Measurements from ENCODE around the gene TAF12.

The TAF12 gene

DNA sequence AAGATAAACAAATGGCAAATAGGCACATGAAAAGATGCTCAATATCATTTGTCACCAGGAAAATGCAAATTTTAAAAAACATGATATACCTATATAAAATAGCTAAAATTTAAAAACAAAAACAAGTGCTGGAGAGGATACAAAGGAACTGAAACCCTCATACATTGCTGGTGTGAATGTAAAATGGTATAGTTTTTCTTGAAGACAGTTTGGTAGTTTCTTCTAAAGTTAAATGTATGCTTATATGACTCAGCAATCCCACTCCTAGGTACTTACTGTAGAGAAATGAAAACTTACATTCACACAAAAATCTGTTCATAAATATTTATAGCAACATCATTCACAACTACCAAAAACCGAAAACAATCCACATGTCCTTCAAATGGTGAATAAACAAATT lies 11.2 kb downstream of the TAF12 start:
- Histone ChIP-seq H4K8ac (ENCODE audit: low read depth, low read length) (no peak overlapping the region), H3K9me3 (ENCODE audit: insufficient read depth, low read depth, low read length) (no peaks in the 10 kb centered on the region), H3K23ac (ENCODE audit: low read length) (no peak overlapping the region), H3K14ac (ENCODE audit: low read length) (no peak overlapping the region), H3K4ac (ENCODE audit: low read depth, low read length) (no peak overlapping the region), H2AFZ (ENCODE audit: insufficient read depth, low read length, poor library complexity) (no peak overlapping the region), H2BK12ac (ENCODE audit: low read length) (no peak overlapping the region), H4K12ac (ENCODE audit: low read depth, low read length) (no peak overlapping the region), H3K4me3 (ENCODE audit: low read depth, low read length) (no peak overlapping the region), H2BK120ac (ENCODE audit: insufficient read depth, low read length, poor library complexity) (no peak overlapping the region), H3K36me3 (ENCODE audit: control insufficient read depth in 1 of 2, insufficient read depth in 2 of 2, low read length in 2 of 2) (peaks cover 0 to 2% of the 10 kb centered on the region in 2 experiments), H3K79me2 (ENCODE audit: control insufficient read depth, insufficient read depth, low read length, poor library complexity) (no peaks in the 10 kb centered on the region), H4K91ac (ENCODE audit: low read depth, low read length) (no peak overlapping the region), H3K4me1 (ENCODE audit: control insufficient read depth in 1 of 2, insufficient read depth in 2 of 2, low read length in 2 of 2) (no peaks in the 10 kb centered on the region), H3K79me1 (ENCODE audit: low read length) (no peaks in the 10 kb centered on the region), H3K9ac (ENCODE audit: low read length) (no peak overlapping the region), H2BK5ac (ENCODE audit: low read depth, low read length, poor library complexity) (no peak overlapping the region), H3K27me3 (ENCODE audit: insufficient read depth, low read length) (no peaks in the 10 kb centered on the region), H2AK5ac (ENCODE audit: low read length) (no peak overlapping the region), H3K4me2 (ENCODE audit: low read length) (no peak overlapping the region), H3K27ac (ENCODE audit: low read depth, low read length) (no peak overlapping the region), H3K18ac (ENCODE audit: low read length) (no peak overlapping the region)
- WGBS (ENCODE audit: extremely low coverage, insufficient coverage, insufficient read length): no CpG with 5 or more reads among the region's 1 CpG
- no peak for DNase-seq

DNA sequence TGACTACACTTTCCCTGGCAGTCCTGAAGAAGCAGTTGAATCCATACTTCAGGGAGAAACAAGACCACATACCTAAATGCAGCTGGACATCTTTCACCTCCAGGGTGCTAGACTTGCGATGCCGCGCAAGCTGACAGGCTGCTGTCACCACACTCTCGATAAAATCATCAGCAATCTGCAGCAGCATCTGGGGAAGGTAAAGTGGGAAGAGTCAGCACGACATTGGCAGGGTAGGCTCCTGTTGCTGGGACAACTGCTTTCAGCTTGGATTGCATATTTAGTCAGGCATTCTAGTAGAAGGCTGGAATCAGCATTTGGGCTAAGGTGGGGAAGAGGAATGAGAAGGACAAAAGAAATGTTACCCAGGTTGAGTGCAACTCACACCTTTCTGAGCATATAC lies 29.7 kb downstream of the TAF12 start:
- Histone ChIP-seq H4K12ac (ENCODE audit: low read depth, low read length) (no peak overlapping the region), H3K36me3 (ENCODE audit: control insufficient read depth in 1 of 2, insufficient read depth in 2 of 2, low read length in 2 of 2) (peaks cover 24 to 26% of the 10 kb centered on the region in 2 experiments), H3K18ac (ENCODE audit: low read length) (no peak overlapping the region), H4K91ac (ENCODE audit: low read depth, low read length) (no peak overlapping the region), H2AK5ac (ENCODE audit: low read length) (no peak overlapping the region), H3K27me3 (ENCODE audit: insufficient read depth, low read length) (no peaks in the 10 kb centered on the region), H2BK120ac (ENCODE audit: insufficient read depth, low read length, poor library complexity) (no peak overlapping the region), H2BK5ac (ENCODE audit: low read depth, low read length, poor library complexity) (no peak overlapping the region), H4K8ac (ENCODE audit: low read depth, low read length) (no peak overlapping the region), H3K4me1 (ENCODE audit: control insufficient read depth in 1 of 2, insufficient read depth in 2 of 2, low read length in 2 of 2) (no peaks in the 10 kb centered on the region), H3K9ac (ENCODE audit: low read length) (no peak overlapping the region), H3K4me3 (ENCODE audit: low read depth, low read length) (no peak overlapping the region), H3K14ac (ENCODE audit: low read length) (no peak overlapping the region), H2BK12ac (ENCODE audit: low read length) (no peak overlapping the region), H3K79me1 (ENCODE audit: low read length) (no peaks in the 10 kb centered on the region), H3K27ac (ENCODE audit: low read depth, low read length) (no peak overlapping the region), H3K4me2 (ENCODE audit: low read length) (no peak overlapping the region), H3K79me2 (ENCODE audit: control insufficient read depth, insufficient read depth, low read length, poor library complexity) (no peaks in the 10 kb centered on the region), H2AFZ (ENCODE audit: insufficient read depth, low read length, poor library complexity) (no peak overlapping the region), H3K9me3 (ENCODE audit: insufficient read depth, low read depth, low read length) (no peaks in the 10 kb centered on the region), H3K23ac (ENCODE audit: low read length) (no peak overlapping the region), H3K4ac (ENCODE audit: low read depth, low read length) (no peak overlapping the region)
- no CpG with 5 or more reads among the region's 5 CpGs for WGBS (ENCODE audit: extremely low coverage, insufficient coverage, insufficient read length)
- no peak for DNase-seq

DNA sequence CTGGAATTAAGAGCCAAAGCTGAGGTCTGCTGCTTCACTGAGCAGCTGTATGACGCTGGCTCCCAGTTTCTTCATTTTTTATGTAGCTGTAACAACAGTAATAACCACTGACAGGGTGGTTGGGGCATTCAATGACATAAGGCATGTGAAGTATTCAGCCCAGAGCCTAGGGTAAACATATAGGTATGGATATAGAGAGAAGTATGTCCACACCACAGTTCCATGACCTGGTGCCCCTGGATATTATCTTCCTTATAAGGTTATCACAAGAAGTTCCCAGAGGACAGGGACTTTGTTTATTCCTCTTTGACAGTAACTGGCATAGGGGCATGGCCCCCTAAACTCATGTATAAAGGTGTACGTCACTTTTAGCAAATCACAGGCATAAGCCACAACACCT lies 36.1 kb downstream of the TAF12 start:
- Histone ChIP-seq H3K27ac (ENCODE audit: low read depth, low read length) (no peak overlapping the region), H3K27me3 (ENCODE audit: insufficient read depth, low read length) (no peaks in the 10 kb centered on the region), H3K14ac (ENCODE audit: low read length) (no peak overlapping the region), H2AFZ (ENCODE audit: insufficient read depth, low read length, poor library complexity) (no peak overlapping the region), H4K91ac (ENCODE audit: low read depth, low read length) (no peak overlapping the region), H2BK5ac (ENCODE audit: low read depth, low read length, poor library complexity) (no peak overlapping the region), H3K36me3 (ENCODE audit: control insufficient read depth in 1 of 2, insufficient read depth in 2 of 2, low read length in 2 of 2) (peaks cover 17 to 18% of the 10 kb centered on the region in 2 experiments), H3K4ac (ENCODE audit: low read depth, low read length) (no peak overlapping the region), H3K9ac (ENCODE audit: low read length) (peak overlapping the region; percentile 59), H3K4me3 (ENCODE audit: low read depth, low read length) (no peak overlapping the region), H2BK12ac (ENCODE audit: low read length) (no peak overlapping the region), H2BK120ac (ENCODE audit: insufficient read depth, low read length, poor library complexity) (no peak overlapping the region), H3K18ac (ENCODE audit: low read length) (no peak overlapping the region), H4K8ac (ENCODE audit: low read depth, low read length) (no peak overlapping the region), H3K9me3 (ENCODE audit: insufficient read depth, low read depth, low read length) (no peaks in the 10 kb centered on the region), H3K79me1 (ENCODE audit: low read length) (peaks cover 2% of the 10 kb centered on the region), H3K23ac (ENCODE audit: low read length) (no peak overlapping the region), H4K12ac (ENCODE audit: low read depth, low read length) (no peak overlapping the region), H3K4me1 (ENCODE audit: control insufficient read depth in 1 of 2, insufficient read depth in 2 of 2, low read length in 2 of 2) (peaks cover 15 to 20% of the 10 kb centered on the region in 2 experiments), H3K4me2 (ENCODE audit: low read length) (no peak overlapping the region), H3K79me2 (ENCODE audit: control insufficient read depth, insufficient read depth, low read length, poor library complexity) (no peaks in the 10 kb centered on the region), H2AK5ac (ENCODE audit: low read length) (no peak overlapping the region)
- peak in 1 of 2 donors; percentile 46 for DNase-seq
- WGBS (ENCODE audit: extremely low coverage, insufficient coverage, insufficient read length): no CpG with 5 or more reads among the region's 2 CpGs

DNA sequence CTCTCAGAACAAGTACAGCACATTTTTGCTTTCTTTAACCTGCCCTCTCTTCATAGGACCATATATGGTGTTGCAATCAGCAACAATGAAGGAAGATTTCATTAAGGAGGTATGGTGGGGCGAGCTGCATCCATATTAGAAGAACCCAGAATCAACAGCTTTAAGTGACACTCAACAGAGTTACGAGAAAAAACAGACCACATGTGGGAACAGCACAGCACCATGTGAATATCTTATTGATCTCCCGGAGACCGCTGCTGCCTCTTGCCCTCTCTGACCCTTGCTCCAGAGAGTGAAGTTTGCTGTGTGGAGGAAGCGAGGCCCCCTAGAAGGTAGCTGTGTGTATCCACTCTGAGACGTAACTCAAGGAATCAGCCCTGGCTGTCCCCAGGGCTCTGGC lies 37.9 kb downstream of the TAF12 start:
- Histone ChIP-seq H2AK5ac (ENCODE audit: low read length) (no peak overlapping the region), H3K79me1 (ENCODE audit: low read length) (peaks cover 3% of the 10 kb centered on the region), H3K23ac (ENCODE audit: low read length) (no peak overlapping the region), H3K4ac (ENCODE audit: low read depth, low read length) (no peak overlapping the region), H3K27ac (ENCODE audit: low read depth, low read length) (peak overlapping the region; percentile 31), H4K91ac (ENCODE audit: low read depth, low read length) (no peak overlapping the region), H3K4me2 (ENCODE audit: low read length) (peak overlapping the region; percentile 2), H3K4me1 (ENCODE audit: control insufficient read depth in 1 of 2, insufficient read depth in 2 of 2, low read length in 2 of 2) (peaks cover 16 to 24% of the 10 kb centered on the region in 2 experiments), H3K9me3 (ENCODE audit: insufficient read depth, low read depth, low read length) (no peaks in the 10 kb centered on the region), H2BK120ac (ENCODE audit: insufficient read depth, low read length, poor library complexity) (no peak overlapping the region), H3K18ac (ENCODE audit: low read length) (no peak overlapping the region), H3K27me3 (ENCODE audit: insufficient read depth, low read length) (no peaks in the 10 kb centered on the region), H2BK12ac (ENCODE audit: low read length) (no peak overlapping the region), H3K14ac (ENCODE audit: low read length) (no peak overlapping the region), H2BK5ac (ENCODE audit: low read depth, low read length, poor library complexity) (no peak overlapping the region), H3K4me3 (ENCODE audit: low read depth, low read length) (no peak overlapping the region), H3K36me3 (ENCODE audit: control insufficient read depth in 1 of 2, insufficient read depth in 2 of 2, low read length in 2 of 2) (peaks cover 15 to 16% of the 10 kb centered on the region in 2 experiments), H4K12ac (ENCODE audit: low read depth, low read length) (no peak overlapping the region), H3K9ac (ENCODE audit: low read length) (no peak overlapping the region), H2AFZ (ENCODE audit: insufficient read depth, low read length, poor library complexity) (no peak overlapping the region), H4K8ac (ENCODE audit: low read depth, low read length) (no peak overlapping the region), H3K79me2 (ENCODE audit: control insufficient read depth, insufficient read depth, low read length, poor library complexity) (no peaks in the 10 kb centered on the region)
- no peak for DNase-seq
- WGBS (ENCODE audit: extremely low coverage, insufficient coverage, insufficient read length): no CpG with 5 or more reads among the region's 6 CpGs
